HG02840 (cell line): Measurements from ENCODE around the gene CMKLR1.

Experiments used
- ATAC-seq: cut with Tn5 transposase; IDR thresholded peaks from one replicate; pipeline ENCODE4 v1.9.1; 2021; ENCODE audit warnings: mild to moderate bottlenecking, moderate library complexity, moderate number of reproducible peaks; ENCODE audit not compliant: unreplicated experiment, low FRiP score

The CMKLR1 gene

DNA sequence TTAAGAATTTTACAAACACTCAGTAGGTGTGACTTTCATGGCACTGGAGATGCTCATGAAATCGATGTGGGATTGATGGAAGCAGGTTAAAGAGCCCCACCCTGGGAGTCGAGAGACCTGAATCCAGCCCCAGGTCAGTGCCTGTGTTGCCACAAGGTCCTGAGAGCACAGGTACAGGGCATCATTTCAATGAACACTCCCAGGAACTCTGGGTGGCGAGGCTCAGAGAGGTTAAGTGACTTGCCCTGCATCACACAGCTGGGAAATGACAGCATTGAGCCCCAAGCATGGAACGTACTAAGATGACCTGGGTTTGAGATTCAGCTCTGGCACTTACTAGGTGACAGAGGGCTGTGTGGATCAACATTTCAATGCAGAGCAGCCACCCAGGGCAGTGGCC, 98.2 kb downstream of the CMKLR1 start:
- no peak for ATAC-seq

DNA sequence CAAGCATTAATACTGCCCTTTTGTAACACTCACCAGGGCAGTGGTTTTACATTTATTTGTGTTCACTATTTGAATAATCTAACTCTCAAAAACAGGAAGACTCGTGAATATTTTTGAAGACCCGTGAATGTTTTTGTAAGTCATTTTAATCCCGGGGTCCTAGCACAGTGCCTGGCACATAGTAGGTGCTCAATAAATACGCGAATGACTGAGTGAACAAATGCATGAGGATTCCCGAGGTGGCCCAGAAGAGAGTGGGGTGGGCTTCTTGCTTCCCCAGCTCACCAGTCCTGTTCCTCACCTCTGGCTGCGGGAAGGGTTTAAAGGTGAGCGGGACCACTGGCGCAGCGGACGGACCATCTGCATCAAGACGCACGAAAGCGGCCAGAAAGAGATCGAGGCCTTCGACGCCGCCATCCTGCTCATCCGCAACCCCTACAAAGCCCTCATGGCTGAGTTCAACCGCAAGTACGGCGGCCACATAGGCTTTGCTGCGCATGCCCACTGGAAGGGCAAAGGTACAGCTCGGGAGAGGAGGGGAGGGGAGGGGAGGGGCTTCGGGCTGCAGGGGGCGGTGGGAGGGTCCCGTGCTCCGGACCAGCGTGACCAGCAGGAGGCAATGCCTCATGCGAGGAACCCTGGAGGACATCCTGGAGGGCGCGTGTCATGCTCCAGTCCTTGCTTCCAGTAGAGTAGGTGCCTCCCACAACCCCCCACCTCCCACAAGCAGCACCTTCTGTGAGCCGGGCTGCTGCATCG, 98.9 kb downstream of the CMKLR1 start:
- no peak for ATAC-seq

DNA sequence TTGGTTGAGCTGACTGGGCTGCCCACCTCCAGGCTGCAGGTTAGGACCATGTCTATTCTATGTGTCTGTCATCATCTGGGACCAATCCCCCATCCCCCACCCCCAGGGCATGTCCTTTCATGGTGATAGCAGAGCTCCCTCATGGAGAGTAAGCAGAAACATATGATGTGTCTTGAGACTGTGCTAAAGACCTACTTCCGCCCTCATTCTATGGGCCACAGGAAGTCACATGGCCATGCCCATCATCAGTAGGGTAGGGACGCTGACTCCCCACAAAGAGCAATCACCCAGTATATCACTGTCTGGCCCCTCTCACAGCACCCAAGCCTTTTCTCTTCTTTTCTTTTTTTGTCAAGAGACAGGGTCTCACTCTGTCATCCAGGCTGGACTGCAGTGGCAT, 99.7 kb downstream of the CMKLR1 start:
- no peak for ATAC-seq

DNA sequence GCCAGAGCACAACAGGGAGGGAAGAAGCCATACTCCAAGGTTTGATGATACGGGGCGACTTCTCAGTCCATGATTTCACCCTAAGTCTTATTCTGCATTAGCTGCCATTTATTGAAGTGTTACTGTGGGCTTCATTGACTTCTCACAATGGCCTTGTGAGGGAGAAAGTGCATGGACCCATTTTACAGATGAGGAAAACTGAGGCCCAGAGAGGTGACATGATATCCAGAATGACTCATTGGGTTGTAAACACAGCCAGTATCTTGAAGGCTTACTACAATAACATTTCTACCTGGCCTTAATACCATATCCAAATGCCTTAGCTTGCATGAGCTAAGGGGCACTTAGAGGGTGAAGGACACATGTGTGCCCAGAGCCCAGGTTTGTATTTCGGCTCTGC, 100.6 kb downstream of the CMKLR1 start:
- ATAC-seq: no peak
